Esophagus squamous epithelium (tissue), 4 donors: ENCODE measurements around the gene KDM3B.

Source experiments
- CTCF ChIP-seq, 6 experiments: fragments of 450-650 bp in 4 of 6; fragments of 200-600 bp in 2 of 6; sonication (generic) in 2 of 6; IDR thresholded peaks; one replicate each; pipeline ENCODE4 v1.5.1; 2016 to 2019; ENCODE audit warnings: antibody characterized with exemption in 6 of 6, mild to moderate bottlenecking in 4 of 6, moderate library complexity in 4 of 6
- POLR2A ChIP-seq, 4 donors: fragments of 450-650 bp; IDR thresholded peaks; one replicate each; pipeline ENCODE4 v1.6.1; 2017; ENCODE audit warnings: antibody characterized with exemption in 4 of 4, mild to moderate bottlenecking in 4 of 4, moderate library complexity in 3 of 4

- no peak for TF ChIP-seq POLR2A (IDR thresholded peaks at IDR 0.05)
- TF ChIP-seq CTCF (IDR thresholded peaks at IDR 0.05) = no peak
Observed at GRCh38 chr5:138418444-138418843, 66.0 kb downstream of the KDM3B start.
